Lower leg skin (tissue), 4 donors: ENCODE measurements around the gene CYFIP2. TPM values are rescaled to one million over a fixed set of nuclear protein-coding genes. Genes with fewer than 3 reads are reported as not detected.

Source experiments
- DNase-seq, 2 donors: peaks; one replicate each; pipeline ENCODE4 v3.0.0-alpha.2; 2019; ENCODE audit warnings: low spot score in 2 of 2
- H3K4me3 ChIP-seq: fragments of 200-600 bp; sonication (generic); 2 replicates; pipeline ENCODE4 v1.5.1; 2017; ENCODE audit warnings: mild to moderate bottlenecking, low read depth; ENCODE audit not compliant: poor library complexity, severe bottlenecking
- CTCF ChIP-seq, 3 donors: fragments of 450-650 bp; IDR thresholded peaks; one replicate each; pipeline ENCODE4 v1.5.1; 2016; ENCODE audit warnings: antibody characterized with exemption in 3 of 3, mild to moderate bottlenecking in 3 of 3, moderate library complexity in 2 of 3
- POLR2A ChIP-seq, 2 donors: fragments of 450-650 bp; IDR thresholded peaks; one replicate each; pipeline ENCODE4 v1.6.1; 2016 to 2017; ENCODE audit warnings: antibody characterized with exemption in 2 of 2, mild to moderate bottlenecking in 1 of 2, moderate library complexity in 1 of 2
- WGBS, 2 donors: methylation state at CpG; one replicate each; pipeline ENCODE4 v1.1.5; 2018; 5-methylcytosine and 5-hydroxymethylcytosine counted together
- intact Hi-C: fragments of 100-400 bp; cut with DNase I; formaldehyde crosslinking; loops from one replicate; pipeline ENCODE4 v1.15.0; 2023; ENCODE audit warnings: low total_unique reads
- total RNA-seq, 4 donors: library from RNA; depleted of rRNA; stranded (reverse); fragments of >200 nt; gene quantifications; one replicate each; pipeline ENCODE4 v1.1.0, GENCODE V29; 2016

Gene CYFIP2
- total RNA-seq, 4 donors from 2014 or later, result 3.2 to 16.2 (median 7.0) TPM

GRCh38 chr5:157359356-157360055 lies 93.6 kb downstream of the CYFIP2 start:
- 67 to 69% methylated on average over 2 of the region's 2 CpGs for WGBS, 2 donors
- no peak for DNase-seq

GRCh38 chr5:157362012-157362411 lies 96.1 kb downstream of the CYFIP2 start:
- WGBS, 2 donors, result 70 to 73% methylated on average over 3 of the region's 3 CpGs
- no peak for DNase-seq
- TF ChIP-seq POLR2A (IDR thresholded peaks at IDR 0.05), result no peak
- no peak for TF ChIP-seq CTCF (IDR thresholded peaks at IDR 0.05)
- H3K4me3 ChIP-seq, result no peak overlapping the region
- intact Hi-C loops, result no loop called here

More at GRCh38 chr5:157359356-157360055, 93.6 kb downstream of the CYFIP2 start:
- no peak for TF ChIP-seq POLR2A (IDR thresholded peaks at IDR 0.05)
- TF ChIP-seq CTCF (IDR thresholded peaks at IDR 0.05), result no peak
- H3K4me3 ChIP-seq, result no peak overlapping the region
- intact Hi-C loops, result no loop called here

GRCh38 chr5:157362502-157362901 lies 96.6 kb downstream of the CYFIP2 start:
- intact Hi-C loops, result no loop called here
- TF ChIP-seq POLR2A (IDR thresholded peaks at IDR 0.05), result no peak
- TF ChIP-seq CTCF (IDR thresholded peaks at IDR 0.05), result no peak
- WGBS, 2 donors, result 80 to 82% methylated on average over 4 of the region's 4 CpGs
- H3K4me3 ChIP-seq, result no peak overlapping the region
- no peak for DNase-seq

- TF ChIP-seq CTCF (IDR thresholded peaks at IDR 0.05), result no peak
- no peak for DNase-seq
- intact Hi-C loops, result no loop called here
- WGBS, 2 donors, result 92 to 94% methylated on average over 7 of the region's 7 CpGs
- no peak overlapping the region for H3K4me3 ChIP-seq
Measured at GRCh38 chr5:157362982-157363381, 97.1 kb downstream of the CYFIP2 start.

- intact Hi-C loops, result no loop called here
- DNase-seq, result no peak
- TF ChIP-seq POLR2A (IDR thresholded peaks at IDR 0.05) (no peak), CTCF (IDR thresholded peaks at IDR 0.05) (no peak)
- WGBS, 2 donors, result 89% methylated on average over 2 of the region's 2 CpGs
- no peak overlapping the region for H3K4me3 ChIP-seq
Measured at GRCh38 chr5:157365732-157366131, 99.8 kb downstream of the CYFIP2 start.
